ENCODE results near the gene GLI3. TPM values are rescaled to one million over a fixed set of nuclear protein-coding genes. Genes with fewer than 3 reads are reported as not detected.

The GLI3 gene
- total and polyA plus RNA-seq, 2 donors (not counting 1 experiment from before 2014, with no cell fraction given) = 6.4 to 6.5 TPM

- Histone ChIP-seq H3K4me3 (replicated peaks in 1 of 4; ENCODE audit: control extremely low read depth in 1 of 4, insufficient read depth in 1 of 4, low read depth in 3 of 4, low read length in 4 of 4) (no peak overlapping the region), H3K9me3 (ENCODE audit: control insufficient read depth, insufficient read depth, low read depth, low read length) (no peaks in the 10 kb centered on the region), H3K9ac (ENCODE audit: insufficient read depth, low read length) (no peak overlapping the region), H3K79me2 (ENCODE audit: control insufficient read depth, insufficient read depth, low read length) (no peaks in the 10 kb centered on the region), H4K20me1 (ENCODE audit: control insufficient read depth, extremely low read depth, insufficient read depth, low read length) (no peaks in the 10 kb centered on the region), H3K4me2 (ENCODE audit: extremely low read depth, insufficient read depth, low read length) (no peak overlapping the region), H3K27ac (ENCODE audit: insufficient read depth, low read length) (no peak overlapping the region), H3K27me3 (ENCODE audit: control insufficient read depth, insufficient read depth, low read length) (no peaks in the 10 kb centered on the region), H3K36me3 (ENCODE audit: control insufficient read depth, insufficient read depth, low read length) (no peaks in the 10 kb centered on the region), H3K4me1 (ENCODE audit: control insufficient read depth, extremely low read depth, insufficient read depth, low read length) (peaks cover 3% of the 10 kb centered on the region), H2AFZ (ENCODE audit: low read length) (no peak overlapping the region)
- no peak for DNase-seq (ENCODE audit: low read depth in 2 of 2)
- no peak for TF ChIP-seq CTCF (conservative IDR thresholded peaks at IDR 0.05 in 1 of 2, IDR thresholded peaks at IDR 0.05 in 1 of 2; ENCODE audit: low read depth in 1 of 2, low read length in 2 of 2)
- TF ChIP-seq EZH2 (IDR thresholded peaks at IDR 0.05; ENCODE audit: low read length, missing control alignments) = no peak
Measured at GRCh38 chr7:41971640-41972187, 265.3 kb downstream of the GLI3 start.

- H3K4me2 ChIP-seq (ENCODE audit: extremely low read depth, insufficient read depth, low read length) = no peak overlapping the region
- peak in 1 of 2 donors; percentile 73 for DNase-seq (ENCODE audit: low read depth in 2 of 2)
- no peak overlapping the region for H3K27ac ChIP-seq (ENCODE audit: insufficient read depth, low read length)
- no peak overlapping the region for H2AFZ ChIP-seq (ENCODE audit: low read length)
- H3K79me2 ChIP-seq (ENCODE audit: control insufficient read depth, insufficient read depth, low read length) = no peaks in the 10 kb centered on the region
- peaks cover 5% of the 10 kb centered on the region for H3K36me3 ChIP-seq (ENCODE audit: control insufficient read depth, insufficient read depth, low read length)
- H3K9ac ChIP-seq (ENCODE audit: insufficient read depth, low read length) = no peak overlapping the region
- no peaks in the 10 kb centered on the region for H4K20me1 ChIP-seq (ENCODE audit: control insufficient read depth, extremely low read depth, insufficient read depth, low read length)
- H3K9me3 ChIP-seq (ENCODE audit: control insufficient read depth, insufficient read depth, low read depth, low read length) = no peaks in the 10 kb centered on the region
- H3K4me1 ChIP-seq (ENCODE audit: control insufficient read depth, extremely low read depth, insufficient read depth, low read length) = peaks cover 3% of the 10 kb centered on the region
- no peaks in the 10 kb centered on the region for H3K27me3 ChIP-seq (ENCODE audit: control insufficient read depth, insufficient read depth, low read length)
- H3K4me3 ChIP-seq (replicated peaks in 1 of 4; ENCODE audit: control extremely low read depth in 1 of 4, insufficient read depth in 1 of 4, low read depth in 3 of 4, low read length in 4 of 4) = no peak overlapping the region
- TF ChIP-seq CTCF (conservative IDR thresholded peaks at IDR 0.05 in 1 of 2, IDR thresholded peaks at IDR 0.05 in 1 of 2; ENCODE audit: low read depth in 1 of 2, low read length in 2 of 2) (no peak), EZH2 (IDR thresholded peaks at IDR 0.05; ENCODE audit: low read length, missing control alignments) (no peak)
Measured at GRCh38 chr7:41970941-41971340, 266.1 kb downstream of the GLI3 start.

- peak in 1 of 2 donors; percentile 34 for DNase-seq (ENCODE audit: low read depth in 2 of 2)
Measured at GRCh38 chr7:41969561-41970105, 267.4 kb downstream of the GLI3 start.

More at GRCh38 chr7:41969561-41970105, 267.4 kb downstream of the GLI3 start:
- Histone ChIP-seq H2AFZ (ENCODE audit: low read length) (no peak overlapping the region), H3K4me2 (ENCODE audit: extremely low read depth, insufficient read depth, low read length) (no peak overlapping the region), H3K27ac (ENCODE audit: insufficient read depth, low read length) (no peak overlapping the region), H3K9me3 (ENCODE audit: control insufficient read depth, insufficient read depth, low read depth, low read length) (no peaks in the 10 kb centered on the region), H3K79me2 (ENCODE audit: control insufficient read depth, insufficient read depth, low read length) (no peaks in the 10 kb centered on the region), H3K4me1 (ENCODE audit: control insufficient read depth, extremely low read depth, insufficient read depth, low read length) (peaks cover 3% of the 10 kb centered on the region), H3K9ac (ENCODE audit: insufficient read depth, low read length) (no peak overlapping the region), H3K4me3 (replicated peaks in 1 of 4; ENCODE audit: control extremely low read depth in 1 of 4, insufficient read depth in 1 of 4, low read depth in 3 of 4, low read length in 4 of 4) (no peak overlapping the region), H4K20me1 (ENCODE audit: control insufficient read depth, extremely low read depth, insufficient read depth, low read length) (no peaks in the 10 kb centered on the region), H3K27me3 (ENCODE audit: control insufficient read depth, insufficient read depth, low read length) (no peaks in the 10 kb centered on the region), H3K36me3 (ENCODE audit: control insufficient read depth, insufficient read depth, low read length) (peaks cover 17% of the 10 kb centered on the region)
- TF ChIP-seq EZH2 (IDR thresholded peaks at IDR 0.05; ENCODE audit: low read length, missing control alignments) = no peak
- TF ChIP-seq CTCF (conservative IDR thresholded peaks at IDR 0.05 in 1 of 2, IDR thresholded peaks at IDR 0.05 in 1 of 2; ENCODE audit: low read depth in 1 of 2, low read length in 2 of 2) = no peak

All from fibroblast of lung (primary cell).